Ascending aorta (tissue), 2 donors: ENCODE measurements around the gene FHL2. TPM values are rescaled to one million over a fixed set of nuclear protein-coding genes. Genes with fewer than 3 reads are reported as not detected.

Experiments used
- DNase-seq, 2 donors: peaks; one replicate each; pipeline ENCODE4 v3.0.0-alpha.2; 2019; ENCODE audit warnings: low spot score in 2 of 2
- H3K27ac ChIP-seq, 2 donors: fragments of 200-600 bp; sonication (generic); one replicate each; pipeline ENCODE4 v1.5.1; 2016 to 2017; ENCODE audit warnings: mild to moderate bottlenecking in 1 of 2
- H3K27me3 ChIP-seq: fragments of 200-600 bp; sonication (generic); one replicate; pipeline ENCODE4 v1.5.1; 2017
- H3K36me3 ChIP-seq, 2 donors: fragments of 200-600 bp; sonication (generic); one replicate each; pipeline ENCODE4 v1.5.1; 2016
- H3K4me1 ChIP-seq, 2 donors: fragments of 200-600 bp; sonication (generic); one replicate each; pipeline ENCODE4 v1.5.1; 2016 to 2017; ENCODE audit warnings: mild to moderate bottlenecking in 1 of 2
- H3K4me3 ChIP-seq, 2 donors: fragments of 200-600 bp; sonication (generic); one replicate each; pipeline ENCODE4 v1.5.1; 2016 to 2017; ENCODE audit warnings: mild to moderate bottlenecking in 1 of 2
- H3K9me3 ChIP-seq, 2 donors: fragments of 200-600 bp; sonication (generic); one replicate each; pipeline ENCODE4 v1.5.1; 2016
- intact Hi-C: fragments of 100-400 bp; cut with DNase I; formaldehyde crosslinking; loops from one replicate; pipeline ENCODE4 v1.15.1; 2023
- total RNA-seq: library from RNA; depleted of rRNA; stranded (reverse); fragments of >200 nt; gene quantifications from one replicate; pipeline ENCODE4 v1.1.0, GENCODE V29; 2016
- TF ChIP-seq, protein P1 (sequence below), 3 experiments: fragments of 200-600 bp in 2 of 3; fragments of 450-650 bp in 1 of 3; sonication (generic) in 2 of 3; IDR thresholded peaks; one replicate each; pipeline ENCODE4 v1.5.1; 2016 to 2019; ENCODE audit warnings: antibody characterized with exemption in 3 of 3, mild to moderate bottlenecking in 1 of 3, moderate library complexity in 1 of 3

The FHL2 gene
- total RNA-seq, 1 donor from 2014 or later: 175 TPM

GRCh38 chr2:105335469-105335868, 63.4 kb downstream of the FHL2 start:
- H3K36me3 ChIP-seq: peaks cover 0 to 8% of the 10 kb centered on the region in 2 donors
- intact Hi-C loops: loop anchor here (5.0 kb wide), 2 partner anchors 298 to 857 kb away; partner anchors contain the start of genes MRPS9 and UXS1
- no peak for DNase-seq

DNA sequence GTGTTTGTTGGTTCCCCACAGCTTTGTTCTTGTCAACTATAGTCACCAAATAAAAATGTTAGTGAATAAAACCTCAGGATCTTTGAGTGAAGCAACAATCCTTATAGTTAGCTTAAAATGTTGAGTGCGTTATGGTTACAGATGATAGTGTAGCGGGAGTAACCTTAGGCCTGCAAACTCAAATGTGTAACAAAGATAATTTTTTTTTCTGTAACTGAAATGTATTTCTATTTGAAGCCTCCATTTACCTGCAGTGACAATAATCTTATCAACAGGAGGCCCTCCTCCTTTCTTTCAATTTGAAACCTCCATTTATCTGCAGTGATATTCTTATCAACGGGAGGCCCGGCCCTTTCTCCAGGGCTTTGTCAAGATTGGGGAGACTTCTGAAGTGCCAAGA, 64.6 kb downstream of the FHL2 start:
- Histone ChIP-seq H3K4me3 (no peak overlapping the region), H3K36me3 (no peaks in the 10 kb centered on the region), H3K9me3 (no peaks in the 10 kb centered on the region), H3K27ac (no peak overlapping the region), H3K27me3 (no peaks in the 10 kb centered on the region), H3K4me1 (peaks cover 0 to 18% of the 10 kb centered on the region in 2 donors)
- intact Hi-C loops: no loop called here
- TF ChIP-seq, protein P1, sequence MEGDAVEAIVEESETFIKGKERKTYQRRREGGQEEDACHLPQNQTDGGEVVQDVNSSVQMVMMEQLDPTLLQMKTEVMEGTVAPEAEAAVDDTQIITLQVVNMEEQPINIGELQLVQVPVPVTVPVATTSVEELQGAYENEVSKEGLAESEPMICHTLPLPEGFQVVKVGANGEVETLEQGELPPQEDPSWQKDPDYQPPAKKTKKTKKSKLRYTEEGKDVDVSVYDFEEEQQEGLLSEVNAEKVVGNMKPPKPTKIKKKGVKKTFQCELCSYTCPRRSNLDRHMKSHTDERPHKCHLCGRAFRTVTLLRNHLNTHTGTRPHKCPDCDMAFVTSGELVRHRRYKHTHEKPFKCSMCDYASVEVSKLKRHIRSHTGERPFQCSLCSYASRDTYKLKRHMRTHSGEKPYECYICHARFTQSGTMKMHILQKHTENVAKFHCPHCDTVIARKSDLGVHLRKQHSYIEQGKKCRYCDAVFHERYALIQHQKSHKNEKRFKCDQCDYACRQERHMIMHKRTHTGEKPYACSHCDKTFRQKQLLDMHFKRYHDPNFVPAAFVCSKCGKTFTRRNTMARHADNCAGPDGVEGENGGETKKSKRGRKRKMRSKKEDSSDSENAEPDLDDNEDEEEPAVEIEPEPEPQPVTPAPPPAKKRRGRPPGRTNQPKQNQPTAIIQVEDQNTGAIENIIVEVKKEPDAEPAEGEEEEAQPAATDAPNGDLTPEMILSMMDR (IDR thresholded peaks at IDR 0.05): no peak
- no peak for DNase-seq

More at GRCh38 chr2:105335469-105335868, 63.4 kb downstream of the FHL2 start:
- TF ChIP-seq, protein P1 (IDR thresholded peaks at IDR 0.05): no peak
- peaks cover 0 to 13% of the 10 kb centered on the region in 2 donors for H3K4me1 ChIP-seq
- H3K27ac ChIP-seq: no peak overlapping the region
- no peaks in the 10 kb centered on the region for H3K27me3 ChIP-seq
- H3K4me3 ChIP-seq: no peak overlapping the region
- no peaks in the 10 kb centered on the region for H3K9me3 ChIP-seq

DNA sequence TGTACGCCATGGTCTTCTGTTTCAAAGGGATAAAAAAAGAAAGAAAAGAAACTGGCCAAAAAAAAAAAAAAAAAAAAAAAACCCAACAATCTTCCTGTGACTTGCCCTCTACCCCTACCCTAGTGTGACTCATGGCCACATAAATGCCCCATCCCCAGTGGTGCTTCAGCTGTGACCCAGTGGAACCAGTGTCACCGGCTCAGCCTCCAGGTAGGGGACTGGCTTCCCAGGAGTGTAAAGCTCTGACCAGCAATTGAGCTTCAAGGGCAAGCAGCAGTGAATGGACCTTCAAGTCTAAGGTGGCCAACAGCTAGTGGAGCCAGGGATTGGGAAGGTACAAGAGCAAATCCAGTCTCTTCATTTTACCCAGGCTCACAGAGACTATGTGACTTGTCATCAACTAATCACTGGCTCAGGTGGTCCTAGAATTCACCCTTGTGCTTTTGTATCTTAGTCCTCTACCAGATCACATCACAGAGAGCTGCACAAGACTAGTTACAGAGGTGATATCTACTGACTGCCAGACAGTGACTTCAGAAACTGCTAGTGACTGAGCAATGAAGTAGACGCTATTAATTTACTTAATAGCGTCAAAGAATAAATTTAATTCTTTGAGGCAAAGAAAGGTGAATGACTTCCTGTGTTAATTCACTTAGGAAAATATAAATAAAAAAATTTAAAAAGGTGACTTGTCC, 68.0 kb downstream of the FHL2 start:
- TF ChIP-seq, protein P1 (IDR thresholded peaks at IDR 0.05): no peak
- no peaks in the 10 kb centered on the region for H3K36me3 ChIP-seq
- H3K4me3 ChIP-seq: no peak overlapping the region
- H3K27ac ChIP-seq: peak overlapping the region in 1 of 2 donors; percentile 88
- H3K27me3 ChIP-seq: no peaks in the 10 kb centered on the region
- peaks cover 0 to 14% of the 10 kb centered on the region in 2 donors for H3K4me1 ChIP-seq
- no peak for DNase-seq
- intact Hi-C loops: no loop called here
- H3K9me3 ChIP-seq: no peaks in the 10 kb centered on the region

GRCh38 chr2:105329561-105330495, 69.0 kb downstream of the FHL2 start, which contains the start of gene TGFBRAP1:
TGFBRAP1 (minus strand) TSS chr2:105329735; CDS start chr2:105308301, 21,434 bp downstream.
- Histone ChIP-seq H3K27ac (peak within 1 kb of the TSS; percentile 81 to 88), H3K27me3 (no peaks in the 10 kb centered on the region), H3K9me3 (no peaks in the 10 kb centered on the region), H3K4me3 (peak within 1 kb of the TSS; percentile 83 to 91), H3K36me3 (peaks cover 0 to 3% of the 10 kb centered on the region in 2 donors), H3K4me1 (peaks cover 0 to 14% of the 10 kb centered on the region in 2 donors)
- DNase-seq: peak in 1 of 2 donors; percentile 68
- intact Hi-C loops: no loop called here
- TF ChIP-seq, protein P1 (IDR thresholded peaks at IDR 0.05): no peak

- H3K4me3 ChIP-seq: peak overlapping the region; percentile 83 to 91
Measured at GRCh38 chr2:105329197-105329554, 69.7 kb downstream of the FHL2 start.

More at GRCh38 chr2:105329197-105329554, 69.7 kb downstream of the FHL2 start:
- TF ChIP-seq, protein P1 (IDR thresholded peaks at IDR 0.05): no peak
- Histone ChIP-seq H3K36me3 (peaks cover 0 to 3% of the 10 kb centered on the region in 2 donors), H3K27ac (peak overlapping the region; percentile 80 to 81), H3K4me1 (peaks cover 0 to 14% of the 10 kb centered on the region in 2 donors), H3K27me3 (no peaks in the 10 kb centered on the region), H3K9me3 (no peaks in the 10 kb centered on the region)
- intact Hi-C loops: no loop called here
- DNase-seq: no peak
